ENCODE data around the gene TBC1D4. TPM values are rescaled to one million over a fixed set of nuclear protein-coding genes. Genes with fewer than 3 reads are reported as not detected.
"Not testable (repeated sequence)": the region's sequence is repeated elsewhere in the genome, so short reads cannot be mapped to it uniquely, and the experiment has no call there.

TBC1D4 gene
- polyA plus RNA-seq, 12 donors, result 10.6 to 23.7 (median 18.7) TPM; not detected in 1

- no peak for DNase-seq
These were observed 26.0 kb downstream of the TBC1D4 start for GRCh38 chr13:75455962-75456361.

- DNase-seq, result no peak
These were observed 27.5 kb downstream of the TBC1D4 start for GRCh38 chr13:75454497-75454896.

GRCh38 chr13:75452564-75452963, 29.4 kb downstream of the TBC1D4 start:
- no peak for DNase-seq

GRCh38 chr13:75447493-75447892, 34.5 kb downstream of the TBC1D4 start:
- DNase-seq, result no peak

GRCh38 chr13:75446874-75447273, 35.1 kb downstream of the TBC1D4 start:
- DNase-seq, result no peak

GRCh38 chr13:75445717-75446499, 36.1 kb downstream of the TBC1D4 start:
- DNase-seq, result peak; percentile 32

- no peak for DNase-seq
These were observed 38.0 kb downstream of the TBC1D4 start for GRCh38 chr13:75444016-75444415.

- no peak for DNase-seq
These were observed 38.5 kb downstream of the TBC1D4 start for GRCh38 chr13:75443356-75443958.

- DNase-seq, result no peak
These were observed 39.2 kb downstream of the TBC1D4 start for GRCh38 chr13:75442736-75443234.

- no peak for DNase-seq
These were observed 41.9 kb downstream of the TBC1D4 start for GRCh38 chr13:75440100-75440499.

GRCh38 chr13:75437582-75438318, 44.2 kb downstream of the TBC1D4 start:
- no peak for DNase-seq

- DNase-seq, result not testable (repeated sequence)
These were observed 47.8 kb downstream of the TBC1D4 start for GRCh38 chr13:75434126-75434525.

GRCh38 chr13:75432811-75433244, 49.1 kb downstream of the TBC1D4 start:
- DNase-seq, result no peak

- no peak for DNase-seq
These were observed 49.9 kb downstream of the TBC1D4 start for GRCh38 chr13:75432045-75432444.

- no peak for DNase-seq
These were observed 51.3 kb downstream of the TBC1D4 start for GRCh38 chr13:75430436-75431209.

GRCh38 chr13:75426421-75426820, 55.5 kb downstream of the TBC1D4 start:
- DNase-seq, result no peak

- no peak for DNase-seq
These were observed 56.6 kb downstream of the TBC1D4 start for GRCh38 chr13:75425216-75426009.

- no peak for DNase-seq
These were observed 58.0 kb downstream of the TBC1D4 start for GRCh38 chr13:75423946-75424345.

- no peak for DNase-seq
These were observed 59.9 kb downstream of the TBC1D4 start for GRCh38 chr13:75422028-75422427.

GRCh38 chr13:75421133-75421532, 60.8 kb downstream of the TBC1D4 start:
- DNase-seq, result no peak

GRCh38 chr13:75419656-75420055, 62.3 kb downstream of the TBC1D4 start:
- DNase-seq, result no peak
